ENCODE results near the gene PDE7B.

PDE7B gene

DNA sequence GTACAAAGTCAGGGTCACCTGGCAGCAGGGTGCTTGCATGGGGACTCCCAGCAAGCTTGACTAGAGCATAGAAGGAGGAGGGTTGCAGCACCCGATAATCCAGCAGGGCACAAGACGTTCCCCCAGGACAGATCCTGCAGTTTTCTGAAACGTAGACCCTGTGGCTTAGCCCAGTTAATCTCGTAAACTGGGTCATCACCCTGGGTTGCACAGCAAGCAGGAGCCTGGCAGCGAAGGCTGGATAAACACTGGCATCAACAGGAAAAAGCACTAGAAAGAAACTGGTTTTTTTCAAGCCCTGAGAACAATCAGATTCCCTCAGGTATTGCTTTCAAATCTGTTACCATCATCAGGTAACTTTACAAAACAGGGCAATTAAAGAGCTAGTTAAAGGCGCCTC is 92.6 kb downstream of the PDE7B start:
- Histone ChIP-seq H3K9me2 (replicated peaks; ENCODE audit: insufficient read depth, low read length) (no peaks in the 10 kb centered on the region), H4K20me1 (ENCODE audit: insufficient read depth, low read length) (no peaks in the 10 kb centered on the region), H3K36me3 (replicated peaks; ENCODE audit: insufficient read depth, low read length) (no peaks in the 10 kb centered on the region), H2AFZ (ENCODE audit: low read length) (no peak overlapping the region), H3K9me3 (replicated peaks; ENCODE audit: insufficient read depth, low read length) (no peaks in the 10 kb centered on the region), H3K4me3 (ENCODE audit: low read length) (no peak overlapping the region), H3K27ac (ENCODE audit: low read length) (no peak overlapping the region), H3K27me3 (replicated peaks; ENCODE audit: insufficient read depth, low read length) (no peaks in the 10 kb centered on the region), H3K4me2 (ENCODE audit: low read depth, low read length) (no peak overlapping the region), H3K4me1 (ENCODE audit: low read length) (no peaks in the 10 kb centered on the region), H3K9ac (ENCODE audit: low read length) (no peak overlapping the region), H3K79me2 (ENCODE audit: low read length) (no peaks in the 10 kb centered on the region), H3F3A (ENCODE audit: insufficient read depth, low read length) (no peaks in the 10 kb centered on the region)
- TF ChIP-seq, protein P1, sequence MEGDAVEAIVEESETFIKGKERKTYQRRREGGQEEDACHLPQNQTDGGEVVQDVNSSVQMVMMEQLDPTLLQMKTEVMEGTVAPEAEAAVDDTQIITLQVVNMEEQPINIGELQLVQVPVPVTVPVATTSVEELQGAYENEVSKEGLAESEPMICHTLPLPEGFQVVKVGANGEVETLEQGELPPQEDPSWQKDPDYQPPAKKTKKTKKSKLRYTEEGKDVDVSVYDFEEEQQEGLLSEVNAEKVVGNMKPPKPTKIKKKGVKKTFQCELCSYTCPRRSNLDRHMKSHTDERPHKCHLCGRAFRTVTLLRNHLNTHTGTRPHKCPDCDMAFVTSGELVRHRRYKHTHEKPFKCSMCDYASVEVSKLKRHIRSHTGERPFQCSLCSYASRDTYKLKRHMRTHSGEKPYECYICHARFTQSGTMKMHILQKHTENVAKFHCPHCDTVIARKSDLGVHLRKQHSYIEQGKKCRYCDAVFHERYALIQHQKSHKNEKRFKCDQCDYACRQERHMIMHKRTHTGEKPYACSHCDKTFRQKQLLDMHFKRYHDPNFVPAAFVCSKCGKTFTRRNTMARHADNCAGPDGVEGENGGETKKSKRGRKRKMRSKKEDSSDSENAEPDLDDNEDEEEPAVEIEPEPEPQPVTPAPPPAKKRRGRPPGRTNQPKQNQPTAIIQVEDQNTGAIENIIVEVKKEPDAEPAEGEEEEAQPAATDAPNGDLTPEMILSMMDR (IDR thresholded peaks at IDR 0.05; ENCODE audit: low read length) = no peak
- TF ChIP-seq EZH2 (optimal IDR thresholded peaks at IDR 0.05; ENCODE audit: low read depth, low read length) = no peak
- TF ChIP-seq EZH2phosphoT487 (IDR thresholded peaks at IDR 0.05; ENCODE audit: low read length) = no peak
- no peak for DNase-seq

DNA sequence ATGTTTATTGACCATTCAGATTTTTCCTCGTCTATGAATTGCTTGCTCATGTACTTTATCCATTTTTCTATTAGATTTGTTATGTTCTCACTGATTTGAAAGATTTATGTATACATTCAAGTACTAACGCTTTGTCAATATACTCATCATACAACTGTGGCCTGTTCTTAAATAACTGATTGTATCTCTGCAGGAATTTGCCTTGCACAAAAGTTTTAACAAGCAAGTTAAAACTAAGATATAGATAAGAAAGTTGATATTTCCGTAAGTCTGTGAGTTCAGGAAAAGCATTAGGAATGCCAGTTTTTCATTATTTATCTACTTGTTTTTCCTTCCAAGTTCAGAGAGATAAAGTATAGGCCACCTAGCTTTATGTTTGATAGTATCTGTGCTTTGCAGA is 95.2 kb downstream of the PDE7B start:
- no peak for DNase-seq
- no peaks in the 10 kb centered on the region for H3K27me3 ChIP-seq (replicated peaks; ENCODE audit: insufficient read depth, low read length)
- no peak for TF ChIP-seq EZH2phosphoT487 (IDR thresholded peaks at IDR 0.05; ENCODE audit: low read length)
- no peak for TF ChIP-seq EZH2 (optimal IDR thresholded peaks at IDR 0.05; ENCODE audit: low read depth, low read length)
- TF ChIP-seq, protein P1 (IDR thresholded peaks at IDR 0.05; ENCODE audit: low read length) = no peak

DNA sequence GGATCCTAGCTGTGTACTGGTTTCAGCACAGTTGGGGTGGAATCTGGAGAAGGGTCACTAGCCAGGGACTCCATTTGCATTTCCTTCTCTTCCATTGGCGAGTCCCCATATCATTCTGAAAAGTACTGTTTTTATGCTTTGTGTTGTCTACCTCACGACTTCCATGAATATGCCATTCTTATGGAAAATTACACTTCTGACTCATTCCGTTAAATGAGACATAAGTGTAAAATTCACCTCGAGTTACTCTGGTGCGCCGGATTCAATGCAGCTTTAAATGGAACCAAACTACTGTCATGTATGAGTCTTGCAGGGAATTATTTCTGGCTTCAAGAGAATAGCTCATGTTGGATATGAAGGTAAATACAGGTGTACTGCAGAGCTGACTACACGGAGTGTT is 99.2 kb downstream of the PDE7B start:
- no peak for TF ChIP-seq EZH2 (optimal IDR thresholded peaks at IDR 0.05; ENCODE audit: low read depth, low read length)
- TF ChIP-seq, protein P1 (IDR thresholded peaks at IDR 0.05; ENCODE audit: low read length) = no peak
- no peak for TF ChIP-seq EZH2phosphoT487 (IDR thresholded peaks at IDR 0.05; ENCODE audit: low read length)
- Histone ChIP-seq H3K4me3 (ENCODE audit: low read length) (no peak overlapping the region), H3K9me2 (replicated peaks; ENCODE audit: insufficient read depth, low read length) (no peaks in the 10 kb centered on the region), H3K4me1 (ENCODE audit: low read length) (no peaks in the 10 kb centered on the region), H4K20me1 (ENCODE audit: insufficient read depth, low read length) (no peaks in the 10 kb centered on the region), H3K9ac (ENCODE audit: low read length) (no peak overlapping the region), H3K4me2 (ENCODE audit: low read depth, low read length) (no peak overlapping the region), H3K27me3 (replicated peaks; ENCODE audit: insufficient read depth, low read length) (no peaks in the 10 kb centered on the region), H3K9me3 (replicated peaks; ENCODE audit: insufficient read depth, low read length) (no peaks in the 10 kb centered on the region), H3K27ac (ENCODE audit: low read length) (no peak overlapping the region), H3K79me2 (ENCODE audit: low read length) (no peaks in the 10 kb centered on the region), H3K36me3 (replicated peaks; ENCODE audit: insufficient read depth, low read length) (no peaks in the 10 kb centered on the region), H2AFZ (ENCODE audit: low read length) (no peak overlapping the region), H3F3A (ENCODE audit: insufficient read depth, low read length) (no peaks in the 10 kb centered on the region)
- DNase-seq = no peak

More for the DNA sequence above, 95.2 kb downstream of the PDE7B start:
- Histone ChIP-seq H3K9me2 (replicated peaks; ENCODE audit: insufficient read depth, low read length) (no peaks in the 10 kb centered on the region), H4K20me1 (ENCODE audit: insufficient read depth, low read length) (no peaks in the 10 kb centered on the region), H3K4me3 (ENCODE audit: low read length) (no peak overlapping the region), H3K9me3 (replicated peaks; ENCODE audit: insufficient read depth, low read length) (no peaks in the 10 kb centered on the region), H3F3A (ENCODE audit: insufficient read depth, low read length) (no peaks in the 10 kb centered on the region), H3K4me2 (ENCODE audit: low read depth, low read length) (no peak overlapping the region), H3K79me2 (ENCODE audit: low read length) (no peaks in the 10 kb centered on the region), H3K9ac (ENCODE audit: low read length) (no peak overlapping the region), H3K4me1 (ENCODE audit: low read length) (no peaks in the 10 kb centered on the region), H3K27ac (ENCODE audit: low read length) (no peak overlapping the region), H2AFZ (ENCODE audit: low read length) (no peak overlapping the region), H3K36me3 (replicated peaks; ENCODE audit: insufficient read depth, low read length) (no peaks in the 10 kb centered on the region)

All from MM.1S (cell line).